ENCODE measurements around the gene ALG1.

The ALG1 gene, protein sequence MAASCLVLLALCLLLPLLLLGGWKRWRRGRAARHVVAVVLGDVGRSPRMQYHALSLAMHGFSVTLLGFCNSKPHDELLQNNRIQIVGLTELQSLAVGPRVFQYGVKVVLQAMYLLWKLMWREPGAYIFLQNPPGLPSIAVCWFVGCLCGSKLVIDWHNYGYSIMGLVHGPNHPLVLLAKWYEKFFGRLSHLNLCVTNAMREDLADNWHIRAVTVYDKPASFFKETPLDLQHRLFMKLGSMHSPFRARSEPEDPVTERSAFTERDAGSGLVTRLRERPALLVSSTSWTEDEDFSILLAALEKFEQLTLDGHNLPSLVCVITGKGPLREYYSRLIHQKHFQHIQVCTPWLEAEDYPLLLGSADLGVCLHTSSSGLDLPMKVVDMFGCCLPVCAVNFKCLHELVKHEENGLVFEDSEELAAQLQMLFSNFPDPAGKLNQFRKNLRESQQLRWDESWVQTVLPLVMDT

DNA sequence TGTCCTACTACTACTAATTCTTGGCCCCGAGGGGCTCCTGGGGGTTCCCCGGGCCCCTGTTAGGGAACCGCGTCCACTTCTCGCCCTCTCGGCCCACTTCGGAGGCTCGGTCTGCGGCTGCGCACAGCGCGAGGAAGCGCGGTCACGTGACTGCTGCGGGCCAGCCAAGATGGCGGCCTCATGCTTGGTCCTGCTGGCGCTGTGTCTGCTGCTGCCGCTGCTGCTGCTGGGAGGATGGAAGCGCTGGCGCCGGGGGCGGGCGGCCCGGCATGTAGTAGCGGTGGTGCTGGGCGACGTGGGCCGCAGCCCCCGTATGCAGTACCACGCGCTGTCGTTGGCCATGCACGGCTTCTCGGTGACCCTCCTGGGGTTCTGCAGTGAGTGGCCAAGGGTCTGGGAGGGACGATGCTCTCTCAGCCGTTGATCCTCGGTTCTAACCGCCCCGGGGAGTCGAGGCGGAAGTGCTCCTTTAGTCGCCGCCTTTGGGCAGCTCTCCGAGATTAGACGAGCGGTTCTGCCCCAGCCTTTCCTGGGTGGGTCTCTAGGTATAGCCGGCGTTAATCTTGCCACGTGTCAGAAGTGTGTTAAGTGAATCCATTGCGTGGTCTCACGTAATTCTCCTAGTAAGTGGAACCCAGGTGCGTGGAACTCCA is at the start of gene ALG1:
Gene ALG1, plus strand, starts transcription at position 163 of the 653 bp plus-strand sequence. Its CDS starts 7 bp downstream, at position 170.
- H3K4me3 ChIP-seq (ENCODE audit: low read depth, low read length): peak within 1 kb of the TSS; percentile 68
- TF ChIP-seq, protein P1, sequence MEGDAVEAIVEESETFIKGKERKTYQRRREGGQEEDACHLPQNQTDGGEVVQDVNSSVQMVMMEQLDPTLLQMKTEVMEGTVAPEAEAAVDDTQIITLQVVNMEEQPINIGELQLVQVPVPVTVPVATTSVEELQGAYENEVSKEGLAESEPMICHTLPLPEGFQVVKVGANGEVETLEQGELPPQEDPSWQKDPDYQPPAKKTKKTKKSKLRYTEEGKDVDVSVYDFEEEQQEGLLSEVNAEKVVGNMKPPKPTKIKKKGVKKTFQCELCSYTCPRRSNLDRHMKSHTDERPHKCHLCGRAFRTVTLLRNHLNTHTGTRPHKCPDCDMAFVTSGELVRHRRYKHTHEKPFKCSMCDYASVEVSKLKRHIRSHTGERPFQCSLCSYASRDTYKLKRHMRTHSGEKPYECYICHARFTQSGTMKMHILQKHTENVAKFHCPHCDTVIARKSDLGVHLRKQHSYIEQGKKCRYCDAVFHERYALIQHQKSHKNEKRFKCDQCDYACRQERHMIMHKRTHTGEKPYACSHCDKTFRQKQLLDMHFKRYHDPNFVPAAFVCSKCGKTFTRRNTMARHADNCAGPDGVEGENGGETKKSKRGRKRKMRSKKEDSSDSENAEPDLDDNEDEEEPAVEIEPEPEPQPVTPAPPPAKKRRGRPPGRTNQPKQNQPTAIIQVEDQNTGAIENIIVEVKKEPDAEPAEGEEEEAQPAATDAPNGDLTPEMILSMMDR (IDR thresholded peaks at IDR 0.05; ENCODE audit: borderline replicate concordance, insufficient read depth, low read depth, low read length): no peak

DNA sequence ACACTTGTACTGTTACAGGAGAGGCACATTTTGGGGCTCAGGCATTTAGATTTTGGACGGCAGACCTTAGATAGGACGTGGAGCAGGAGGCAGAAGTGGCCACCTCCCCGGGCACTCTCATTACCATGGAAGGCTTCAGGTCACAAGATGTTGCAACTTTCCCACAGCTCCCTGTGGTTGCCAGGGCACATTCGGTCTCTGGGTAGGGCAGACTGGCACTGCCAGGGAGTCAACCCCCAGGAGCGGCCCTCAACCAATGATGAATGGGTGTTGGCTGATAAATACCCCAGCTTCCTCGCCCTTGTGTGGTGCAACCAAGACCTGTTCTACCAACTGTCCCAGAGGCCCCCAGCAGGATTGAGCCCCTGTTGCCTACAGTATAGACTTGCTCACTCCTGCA is 49.1 kb upstream of the ALG1 start:
- H3K4me3 ChIP-seq (ENCODE audit: low read depth, low read length): no peak overlapping the region
- TF ChIP-seq, protein P1 (IDR thresholded peaks at IDR 0.05; ENCODE audit: borderline replicate concordance, insufficient read depth, low read depth, low read length): no peak

DNA sequence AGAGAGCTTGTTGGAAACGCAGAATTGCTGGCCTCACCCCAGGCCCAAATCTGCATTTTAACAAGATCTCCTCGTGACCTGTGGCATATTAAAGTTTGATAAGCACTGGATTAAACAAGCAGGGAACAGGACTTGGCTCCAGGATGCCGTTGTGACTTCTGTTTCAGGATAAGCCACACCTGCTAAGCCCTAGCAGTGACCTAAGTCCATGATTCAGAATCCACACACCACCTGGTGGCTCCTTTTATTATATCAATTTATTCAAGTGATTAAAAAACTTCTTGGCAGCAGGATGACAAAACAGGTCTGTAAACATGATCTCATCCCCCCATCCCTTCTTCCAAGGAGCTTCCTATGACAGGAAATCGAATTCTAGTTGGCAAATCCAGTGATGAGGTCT is 47.0 kb upstream of the ALG1 start:
- TF ChIP-seq, protein P1 (IDR thresholded peaks at IDR 0.05; ENCODE audit: borderline replicate concordance, insufficient read depth, low read depth, low read length): no peak
- H3K4me3 ChIP-seq (ENCODE audit: low read depth, low read length): no peak overlapping the region

DNA sequence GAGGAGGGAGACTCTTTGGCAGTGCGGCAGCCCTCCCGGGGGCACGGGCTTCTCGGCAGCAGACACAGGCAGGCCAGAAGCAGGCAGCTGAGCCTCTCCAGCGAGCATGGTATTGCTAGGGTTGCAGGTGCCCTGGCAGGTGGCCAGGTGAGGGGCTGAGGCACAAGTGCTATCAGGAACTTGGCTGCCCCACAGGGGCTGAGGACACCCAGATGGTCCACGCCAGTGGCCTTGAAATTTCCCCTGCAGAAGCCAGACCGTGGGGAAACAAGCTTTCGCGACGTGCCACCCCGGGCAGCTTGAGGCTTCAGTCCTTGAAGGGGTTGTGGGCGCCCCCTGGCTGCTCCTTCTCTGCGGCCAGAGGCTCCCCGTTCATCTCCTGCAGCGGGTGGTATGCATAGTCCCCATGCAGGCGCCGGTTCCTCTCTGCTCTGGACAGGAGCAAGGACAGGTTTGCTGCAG is 46.4 kb upstream of the ALG1 start:
- TF ChIP-seq, protein P1 (IDR thresholded peaks at IDR 0.05; ENCODE audit: borderline replicate concordance, insufficient read depth, low read depth, low read length): 0 out of 2 replicates have a peak, but pooled peaks have one; percentile 21
- no peak overlapping the region for H3K4me3 ChIP-seq (ENCODE audit: low read depth, low read length)

DNA sequence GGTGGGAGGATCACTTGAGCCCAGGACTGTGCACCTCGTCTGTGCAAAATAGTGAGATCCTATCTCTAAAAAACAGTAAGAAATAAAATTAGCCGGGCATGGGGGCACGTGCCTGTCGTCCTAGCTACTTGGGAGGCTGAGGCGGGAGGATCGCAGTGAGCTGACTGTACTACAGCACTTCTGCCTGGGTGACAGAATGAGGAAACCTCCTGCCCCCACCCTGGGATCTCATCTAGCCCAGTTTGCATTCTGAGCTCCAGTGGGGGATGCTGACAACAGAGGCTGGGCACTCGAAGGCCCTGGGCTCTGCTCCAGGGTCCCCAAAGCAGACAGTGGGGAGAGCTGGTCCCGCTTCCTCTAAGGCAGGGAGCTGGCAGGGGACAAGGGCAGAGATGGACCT is 45.0 kb upstream of the ALG1 start:
- no peak overlapping the region for H3K4me3 ChIP-seq (ENCODE audit: low read depth, low read length)
- TF ChIP-seq, protein P1 (IDR thresholded peaks at IDR 0.05; ENCODE audit: borderline replicate concordance, insufficient read depth, low read depth, low read length): no peak

DNA sequence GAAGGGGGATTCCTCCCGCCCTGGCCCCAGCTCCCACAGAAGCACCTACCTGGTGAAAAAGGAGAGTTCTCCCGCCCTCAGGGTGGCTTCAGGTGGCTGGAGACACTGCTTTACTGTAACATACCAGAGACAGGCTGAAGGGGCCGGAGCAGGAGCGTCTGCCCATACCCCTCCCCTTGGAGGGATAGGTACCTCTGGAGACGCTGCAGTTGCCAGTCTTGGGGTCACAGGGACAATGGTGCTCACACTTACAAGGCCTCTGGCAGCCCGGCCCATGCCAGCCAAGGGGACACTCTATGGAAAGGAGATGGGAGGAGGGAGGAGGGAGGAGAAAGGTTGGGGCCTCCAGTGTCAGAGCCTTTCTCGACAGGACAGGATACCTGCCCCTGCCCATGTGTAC is 44.6 kb upstream of the ALG1 start:
- H3K4me3 ChIP-seq (ENCODE audit: low read depth, low read length): no peak overlapping the region
- TF ChIP-seq, protein P1 (IDR thresholded peaks at IDR 0.05; ENCODE audit: borderline replicate concordance, insufficient read depth, low read depth, low read length): no peak
